ENCODE results near the gene GPR137B.
A peak's percentile ranks its signal among the peaks of the same experiment; 100 is the strongest.
"Not testable (repeated sequence)": the region's sequence is repeated elsewhere in the genome, so short reads cannot be mapped to it uniquely, and the experiment has no call there.

The GPR137B gene

GRCh38 chr1:236143104-236143948 lies 987 bp downstream of the GPR137B start:
- DNase-seq = peak in 8 of 56 donors; percentile 18 to 62 (median 38)

GRCh38 chr1:236144033-236144432 lies 1.7 kb downstream of the GPR137B start:
- no peak for DNase-seq

- DNase-seq = peak in 12 of 56 donors; percentile 6 to 49 (median 19)
Measured at GRCh38 chr1:236144446-236145150, 2.3 kb downstream of the GPR137B start.

DNA sequence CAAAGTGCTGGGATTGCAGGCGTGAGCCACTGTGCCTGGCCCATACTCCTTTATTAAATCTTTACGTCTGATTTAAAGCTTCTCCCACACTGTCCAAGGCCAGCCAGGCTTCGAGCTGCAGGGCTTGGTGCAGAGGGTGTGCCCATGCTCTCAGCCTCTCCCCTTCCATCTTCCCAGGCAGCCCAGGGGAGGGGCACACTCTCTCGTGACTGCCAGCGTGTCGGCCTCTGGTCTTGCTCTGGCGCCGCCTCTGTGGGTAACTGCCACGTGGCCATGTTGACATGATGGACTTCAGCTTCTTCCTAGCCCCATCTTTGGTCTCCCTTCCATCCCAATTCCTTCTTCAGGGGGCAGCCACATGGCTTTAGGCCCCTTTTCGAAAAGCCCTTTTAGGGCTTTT lies 4.7 kb downstream of the GPR137B start:
- DNase-seq = no peak

- no peak for DNase-seq
Measured at GRCh38 chr1:236147521-236148469, 5.5 kb downstream of the GPR137B start.

DNA sequence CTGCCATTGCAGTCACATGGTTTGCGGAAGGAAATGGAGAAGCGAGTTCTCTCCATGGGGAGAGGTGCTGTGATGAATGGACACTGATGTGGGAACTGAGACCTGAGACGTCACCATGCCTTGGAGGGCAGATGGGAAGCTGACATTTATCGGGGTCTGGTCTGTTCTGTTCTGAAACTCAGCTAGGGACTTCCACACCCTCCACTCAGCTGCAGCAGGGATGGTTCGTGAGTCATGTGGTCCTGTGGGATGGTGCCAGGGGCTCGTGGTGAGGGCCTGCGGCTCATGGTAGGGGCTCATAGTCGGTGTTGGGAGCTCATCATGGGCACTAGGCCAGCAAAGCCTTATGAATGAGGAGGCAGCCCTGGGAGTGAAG lies 6.1 kb downstream of the GPR137B start:
- DNase-seq = peak in 1 of 56 donors; percentile 22

DNA sequence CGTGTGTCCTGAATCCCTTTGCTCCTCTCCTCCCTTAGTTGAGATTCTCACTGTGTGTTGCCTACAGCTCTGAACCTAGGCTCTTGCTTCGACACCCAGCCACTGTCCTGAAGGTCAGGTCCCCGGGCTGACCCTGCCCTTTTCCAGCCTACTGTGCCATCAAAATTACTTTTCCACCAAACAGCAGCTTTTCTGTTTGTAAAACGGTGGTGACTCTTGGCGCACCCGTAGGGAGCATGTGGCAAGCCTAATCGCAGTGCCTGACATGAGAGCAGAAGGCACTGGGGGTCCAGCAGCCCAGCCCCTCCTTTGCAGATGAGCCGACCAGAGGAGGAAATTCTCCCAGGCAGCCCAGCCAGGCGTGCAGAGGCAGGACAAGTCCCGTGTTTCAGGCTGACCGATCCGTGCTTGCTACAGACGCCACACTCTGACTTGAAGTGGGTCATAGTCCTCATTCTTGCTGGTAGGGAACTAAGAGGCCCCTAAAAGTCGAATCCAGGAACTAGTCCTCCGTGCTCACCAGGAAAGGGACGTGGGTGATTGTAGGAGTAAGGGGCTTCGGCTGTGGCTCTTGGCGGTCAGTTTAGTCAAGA lies 6.8 kb downstream of the GPR137B start:
- no peak for DNase-seq

GRCh38 chr1:236149696-236150228 lies 7.4 kb downstream of the GPR137B start:
- peak in 3 of 56 donors; percentile 16 to 20 (median 18) for DNase-seq

DNA sequence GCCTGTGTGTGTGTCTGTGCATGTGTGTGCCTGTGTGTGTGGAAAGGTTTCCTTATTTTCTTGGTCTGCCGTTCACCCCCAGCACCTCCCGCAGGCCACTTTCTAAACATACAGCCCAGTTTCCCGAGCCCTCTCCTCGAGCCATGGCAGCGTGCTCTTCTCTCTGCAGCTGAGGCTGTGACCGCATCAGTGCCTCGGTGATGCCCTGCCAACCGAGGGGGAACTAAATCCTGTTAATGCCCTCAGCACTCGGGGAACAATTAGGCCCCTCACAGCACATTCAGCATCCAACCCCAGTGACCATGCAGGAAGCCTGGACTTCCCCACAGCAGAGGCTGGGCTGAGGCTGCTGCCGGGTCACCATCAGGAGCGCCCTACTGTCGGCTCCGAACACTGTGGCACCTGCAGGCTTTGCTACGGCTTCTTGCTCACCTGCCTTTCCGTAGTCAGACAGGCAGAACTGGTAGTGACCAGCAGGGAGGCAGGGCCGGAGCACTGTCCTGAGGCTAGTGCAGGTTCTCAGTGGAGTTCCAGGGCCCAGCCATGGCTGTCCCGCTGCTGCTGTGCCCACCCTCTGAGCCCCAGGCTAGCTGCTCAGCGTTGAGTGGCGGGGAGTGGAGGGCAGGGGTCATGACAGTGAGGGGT lies 8.1 kb downstream of the GPR137B start:
- DNase-seq = no peak

DNA sequence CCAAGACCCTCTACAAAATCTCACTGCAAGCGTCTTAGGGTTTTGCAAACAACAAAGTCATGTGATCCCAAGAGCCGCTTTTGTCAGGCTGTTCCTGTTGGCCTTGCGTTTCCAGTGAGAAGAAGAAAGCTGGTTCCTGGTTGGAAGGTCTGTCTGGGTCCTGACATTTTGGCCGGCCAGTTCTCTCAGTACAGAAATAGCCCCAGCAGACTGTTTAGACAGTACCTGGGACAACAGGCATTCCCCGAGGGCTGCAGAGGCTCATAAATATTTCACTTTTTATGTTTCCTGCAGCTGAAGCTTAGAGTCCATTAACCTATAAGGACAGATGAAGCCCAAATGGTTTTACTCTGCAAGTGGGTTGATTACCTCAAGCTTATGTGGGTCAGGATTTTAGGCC lies 8.6 kb downstream of the GPR137B start:
- no peak for DNase-seq

GRCh38 chr1:236151739-236152424 lies 9.5 kb downstream of the GPR137B start:
- no peak for DNase-seq

DNA sequence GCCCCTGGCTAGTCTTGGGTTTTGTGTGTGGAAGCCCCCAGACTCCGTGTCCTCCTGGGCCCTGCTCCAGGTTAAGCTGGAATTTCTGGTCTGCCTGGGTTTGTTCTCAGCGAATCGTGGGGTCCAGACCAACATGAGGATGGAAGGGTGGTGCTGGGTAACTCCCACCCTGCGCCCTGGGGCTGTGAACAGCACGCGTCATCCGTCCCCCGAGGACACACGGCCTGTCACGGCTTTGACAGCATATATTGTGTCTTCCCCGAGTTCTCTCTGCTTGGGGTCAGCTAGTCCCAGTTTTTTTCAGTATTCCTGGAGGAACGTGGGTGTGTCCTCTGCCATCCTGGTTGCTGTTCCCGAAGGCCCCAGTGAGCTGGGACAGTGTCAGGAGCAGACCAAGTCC lies 11.8 kb downstream of the GPR137B start:
- no peak for DNase-seq

- DNase-seq = no peak
Measured at GRCh38 chr1:236154671-236155398, 12.5 kb downstream of the GPR137B start.

DNA sequence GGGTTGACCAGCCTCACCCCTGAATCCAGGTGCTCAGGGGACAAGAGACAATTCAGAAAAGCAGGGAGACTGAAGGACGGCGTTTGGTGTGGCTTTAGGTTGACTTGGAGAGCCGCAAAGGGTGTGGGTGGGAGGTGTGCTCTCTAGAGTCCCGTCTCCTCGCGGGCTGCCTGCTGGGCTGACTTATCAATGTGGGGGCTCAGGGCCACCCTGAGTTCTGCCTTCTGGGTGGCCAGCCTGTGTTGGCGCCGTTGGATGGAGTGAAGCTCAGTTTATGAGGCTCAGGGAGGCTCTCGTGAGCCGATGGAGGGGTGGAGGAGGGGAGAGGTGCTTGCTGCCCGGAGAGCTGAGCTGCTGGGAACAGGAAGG lies 13.0 kb downstream of the GPR137B start:
- DNase-seq = no peak

DNA sequence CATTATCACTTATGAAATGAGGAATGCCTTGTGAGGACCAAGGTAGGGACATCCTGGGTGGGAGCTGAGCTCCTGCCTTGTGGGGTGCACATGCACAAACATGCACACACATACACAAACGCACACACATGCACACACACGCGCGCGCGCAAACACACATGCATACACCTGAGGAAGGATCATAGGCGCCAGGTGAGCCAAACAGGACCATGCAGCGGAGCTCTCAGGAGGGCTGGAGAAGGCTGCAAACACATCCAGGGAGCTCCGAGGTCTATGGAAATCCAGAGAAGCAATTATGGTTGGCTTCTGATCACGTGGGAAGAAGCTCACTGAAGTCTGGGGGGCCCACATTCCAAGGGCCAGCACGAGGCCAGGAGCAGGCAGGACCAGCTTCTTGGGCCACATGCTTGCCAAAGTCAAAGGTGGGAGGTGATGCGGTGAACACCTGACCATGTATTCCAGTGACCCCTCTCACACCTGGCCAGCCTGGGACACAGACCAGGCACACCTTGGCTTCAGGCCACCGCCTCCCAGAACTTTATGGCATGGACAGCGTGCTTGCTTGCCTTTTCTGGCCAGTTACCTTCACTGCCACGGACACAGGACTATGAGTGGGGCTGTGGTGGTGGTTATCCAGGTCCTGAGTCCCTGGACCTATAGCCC lies 13.6 kb downstream of the GPR137B start:
- no peak for DNase-seq

GRCh38 chr1:236156512-236157208 lies 14.3 kb downstream of the GPR137B start:
- DNase-seq = peak in 23 of 56 donors; percentile 8 to 69 (median 38)

- DNase-seq = not testable (repeated sequence)
Measured at GRCh38 chr1:236158072-236158471, 15.7 kb downstream of the GPR137B start.

GRCh38 chr1:236158719-236159118 lies 16.4 kb downstream of the GPR137B start:
- DNase-seq = no peak
